ENCODE data around the gene DNAH12.

Gene DNAH12

GRCh38 chr3:57391767-57392166 lies 152.4 kb downstream of the DNAH12 start:
- H4K20me1 ChIP-seq (ENCODE audit: insufficient read depth, low read length): no peaks in the 10 kb centered on the region
- no peak overlapping the region for H3K4me3 ChIP-seq (ENCODE audit: low read length)
- no peak overlapping the region for H3K27ac ChIP-seq (ENCODE audit: low read length)
- no peak overlapping the region for H3K9ac ChIP-seq (ENCODE audit: low read length)
- TF ChIP-seq EZH2phosphoT487 (IDR thresholded peaks at IDR 0.05; ENCODE audit: low read length) (no peak), EZH2 (optimal IDR thresholded peaks at IDR 0.05; ENCODE audit: low read depth, low read length) (no peak), CTCF (IDR thresholded peaks at IDR 0.05; ENCODE audit: low read length) (no peak)
- H3K27me3 ChIP-seq (replicated peaks; ENCODE audit: insufficient read depth, low read length): no peaks in the 10 kb centered on the region
- no peaks in the 10 kb centered on the region for H3F3A ChIP-seq (ENCODE audit: insufficient read depth, low read length)
- H3K79me2 ChIP-seq (ENCODE audit: low read length): no peaks in the 10 kb centered on the region
- H3K9me3 ChIP-seq (replicated peaks; ENCODE audit: insufficient read depth, low read length): no peaks in the 10 kb centered on the region
- H3K4me1 ChIP-seq (ENCODE audit: low read length): no peaks in the 10 kb centered on the region
- no peaks in the 10 kb centered on the region for H3K36me3 ChIP-seq (replicated peaks; ENCODE audit: insufficient read depth, low read length)
- H3K4me2 ChIP-seq (ENCODE audit: low read depth, low read length): no peak overlapping the region
- no peaks in the 10 kb centered on the region for H3K9me2 ChIP-seq (replicated peaks; ENCODE audit: insufficient read depth, low read length)
- H2AFZ ChIP-seq (ENCODE audit: low read length): no peak overlapping the region
- DNase-seq: no peak

GRCh38 chr3:57389271-57389670 lies 154.9 kb downstream of the DNAH12 start:
- Histone ChIP-seq H3K79me2 (ENCODE audit: low read length) (no peaks in the 10 kb centered on the region), H4K20me1 (ENCODE audit: insufficient read depth, low read length) (no peaks in the 10 kb centered on the region), H3K27me3 (replicated peaks; ENCODE audit: insufficient read depth, low read length) (no peaks in the 10 kb centered on the region), H3K9me3 (replicated peaks; ENCODE audit: insufficient read depth, low read length) (no peaks in the 10 kb centered on the region), H3K27ac (ENCODE audit: low read length) (no peak overlapping the region), H3F3A (ENCODE audit: insufficient read depth, low read length) (no peaks in the 10 kb centered on the region), H3K9me2 (replicated peaks; ENCODE audit: insufficient read depth, low read length) (no peaks in the 10 kb centered on the region), H2AFZ (ENCODE audit: low read length) (no peak overlapping the region), H3K9ac (ENCODE audit: low read length) (no peak overlapping the region), H3K36me3 (replicated peaks; ENCODE audit: insufficient read depth, low read length) (no peaks in the 10 kb centered on the region), H3K4me2 (ENCODE audit: low read depth, low read length) (no peak overlapping the region), H3K4me1 (ENCODE audit: low read length) (no peaks in the 10 kb centered on the region), H3K4me3 (ENCODE audit: low read length) (no peak overlapping the region)
- no peak for TF ChIP-seq CTCF (IDR thresholded peaks at IDR 0.05; ENCODE audit: low read length)
- no peak for TF ChIP-seq EZH2 (optimal IDR thresholded peaks at IDR 0.05; ENCODE audit: low read depth, low read length)
- no peak for TF ChIP-seq EZH2phosphoT487 (IDR thresholded peaks at IDR 0.05; ENCODE audit: low read length)
- no peak for DNase-seq

- Histone ChIP-seq H3K27me3 (replicated peaks; ENCODE audit: insufficient read depth, low read length) (no peaks in the 10 kb centered on the region), H3K9me3 (replicated peaks; ENCODE audit: insufficient read depth, low read length) (no peaks in the 10 kb centered on the region), H3K9ac (ENCODE audit: low read length) (no peak overlapping the region), H3K4me2 (ENCODE audit: low read depth, low read length) (no peak overlapping the region), H4K20me1 (ENCODE audit: insufficient read depth, low read length) (no peaks in the 10 kb centered on the region), H3K4me1 (ENCODE audit: low read length) (no peaks in the 10 kb centered on the region), H3K9me2 (replicated peaks; ENCODE audit: insufficient read depth, low read length) (no peaks in the 10 kb centered on the region), H3K79me2 (ENCODE audit: low read length) (no peaks in the 10 kb centered on the region), H3K27ac (ENCODE audit: low read length) (no peak overlapping the region), H3K36me3 (replicated peaks; ENCODE audit: insufficient read depth, low read length) (no peaks in the 10 kb centered on the region), H3K4me3 (ENCODE audit: low read length) (no peak overlapping the region), H3F3A (ENCODE audit: insufficient read depth, low read length) (no peaks in the 10 kb centered on the region), H2AFZ (ENCODE audit: low read length) (no peak overlapping the region)
- no peak for DNase-seq
- TF ChIP-seq EZH2phosphoT487 (IDR thresholded peaks at IDR 0.05; ENCODE audit: low read length) (no peak), CTCF (IDR thresholded peaks at IDR 0.05; ENCODE audit: low read length) (no peak), EZH2 (optimal IDR thresholded peaks at IDR 0.05; ENCODE audit: low read depth, low read length) (no peak)
Measured at GRCh38 chr3:57386307-57386706, 157.8 kb downstream of the DNAH12 start.

Measured in MM.1S (cell line).